ENCODE data around the gene FBXL17. TPM values are rescaled to one million over a fixed set of nuclear protein-coding genes. Genes with fewer than 3 reads are reported as not detected.
A peak's percentile ranks its signal among the peaks of the same experiment; 100 is the strongest.

FBXL17 gene
- total and polyA plus RNA-seq, 2 of the 13 experiments (the other 11 are each of a cell fraction or from before 2014, with no cell fraction given) = 3.0 to 7.9 TPM

GRCh38 chr5:108381954-108382783 lies at the start of gene FBXL17 (continued):
- TF ChIP-seq ZNF142 (CRISPR knock-in tag; IDR thresholded peaks at IDR 0.05) (peak; percentile 84; the same call in 1 of the 2 replicates), NR3C1 (CRISPR knock-in tag; IDR thresholded peaks at IDR 0.05) (no peak), ZBTB25 (CRISPR knock-in tag; IDR thresholded peaks at IDR 0.05) (peak; percentile 88), SKIL (CRISPR knock-in tag; IDR thresholded peaks at IDR 0.05; ENCODE audit: borderline replicate concordance) (peak; percentile 75), ZSCAN31 (CRISPR knock-in tag; IDR thresholded peaks at IDR 0.05; ENCODE audit: low read depth) (peak; percentile 95), NCOA1 (CRISPR knock-in tag; IDR thresholded peaks at IDR 0.05) (peak; percentile 75), ZNF552 (CRISPR knock-in tag; IDR thresholded peaks at IDR 0.05; ENCODE audit: borderline replicate concordance) (0 out of 2 replicates have a peak, but pooled peaks have one; percentile 92), HOXA5 (CRISPR knock-in tag; IDR thresholded peaks at IDR 0.05) (peak; percentile 83), ZBTB8A (CRISPR knock-in tag; IDR thresholded peaks at IDR 0.05; ENCODE audit: borderline replicate concordance, low read depth) (no peak), ZFP1 (CRISPR knock-in tag; IDR thresholded peaks at IDR 0.05) (no peak), ATM (IDR thresholded peaks at IDR 0.05; ENCODE audit: borderline replicate concordance) (no peak), ZNF549 (CRISPR knock-in tag; IDR thresholded peaks at IDR 0.05) (no peak), DMAP1 (CRISPR knock-in tag; IDR thresholded peaks at IDR 0.05) (peak; percentile 52; the same call in 1 of the 2 replicates), ZNF672 (CRISPR knock-in tag; IDR thresholded peaks at IDR 0.05) (no peak), SPEN (CRISPR knock-in tag; IDR thresholded peaks at IDR 0.05; ENCODE audit: low read depth) (peak; percentile 77)
